CD14-positive monocyte (primary cell): Measurements from ENCODE around the gene ADAMTS15. TPM values are rescaled to one million over a fixed set of nuclear protein-coding genes. Genes with fewer than 3 reads are reported as not detected.

Source experiments
- DNase-seq, 3 donors: peaks; one replicate each; pipeline ENCODE4 v3.0.0-alpha.2; 2011 to 2022
- H2AFZ ChIP-seq: 2 replicates; pipeline ENCODE4 v1.6.0; 2012; ENCODE audit warnings: mild to moderate bottlenecking, low read depth, low read length, inconsistent platforms; ENCODE audit not compliant: insufficient read depth, poor library complexity, severe bottlenecking
- H3K27ac ChIP-seq, 2 donors: 1 replicate in 1 of 2; 2 replicates in 1 of 2; pipeline ENCODE4 v1.5.1; 2012 to 2013; ENCODE audit warnings: low read length in 2 of 2, control low read depth in 1 of 2, inconsistent platforms in 1 of 2, low read depth in 1 of 2, mild to moderate bottlenecking in 1 of 2
- H3K27me3 ChIP-seq, 2 donors: one replicate each; pipeline versions ENCODE4 v1.6.0 to v1.6.1; 2011 to 2013; ENCODE audit warnings: low read length in 2 of 2; ENCODE audit not compliant: control insufficient read depth in 2 of 2, insufficient read depth in 2 of 2
- H3K36me3 ChIP-seq, 2 donors: replicated peaks in 1 of 2; 1 replicate in 1 of 2; 2 replicates in 1 of 2; pipeline versions ENCODE4 v1.5.1 to v1.6.1; 2012 to 2013; ENCODE audit warnings: low read length in 2 of 2, control low read depth in 1 of 2, inconsistent platforms in 1 of 2, mild to moderate bottlenecking in 1 of 2; ENCODE audit not compliant: insufficient read depth in 2 of 2, control insufficient read depth in 1 of 2
- H3K4me1 ChIP-seq, 2 donors: 1 replicate in 1 of 2; 2 replicates in 1 of 2; pipeline versions ENCODE4 v1.5.1 to v1.6.1; 2012 to 2013; ENCODE audit warnings: low read length in 2 of 2, control low read depth in 1 of 2, inconsistent platforms in 1 of 2, mild to moderate bottlenecking in 1 of 2, moderate library complexity in 1 of 2; ENCODE audit not compliant: insufficient read depth in 2 of 2, control insufficient read depth in 1 of 2
- H3K4me2 ChIP-seq: replicated peaks from 2 replicates; pipeline ENCODE3; 2012; ENCODE audit warnings: low read length, moderate library complexity, mild to moderate bottlenecking; ENCODE audit not compliant: poor library complexity, severe bottlenecking; ENCODE audit errors: extremely low read depth
- H3K4me3 ChIP-seq, 3 experiments: fragments of 200-600 bp in 1 of 3; sonication (generic) in 1 of 3; replicated peaks in 1 of 3; 1 replicate in 2 of 3; 2 replicates in 1 of 3; pipeline ENCODE4 v1.5.1; 2011 to 2013; ENCODE audit warnings: low read length in 3 of 3, mild to moderate bottlenecking in 3 of 3, control low read depth in 2 of 3, low read depth in 2 of 3, inconsistent platforms in 1 of 3, moderate library complexity in 1 of 3
- H3K79me2 ChIP-seq: 2 replicates; pipeline ENCODE4 v1.6.0; 2012; ENCODE audit warnings: mild to moderate bottlenecking, control low read depth, inconsistent platforms, low read length, moderate library complexity; ENCODE audit not compliant: insufficient read depth
- H3K9ac ChIP-seq: 2 replicates; pipeline ENCODE4 v1.6.0; 2017; ENCODE audit warnings: low read length, mild to moderate bottlenecking; ENCODE audit not compliant: insufficient read depth, poor library complexity, severe bottlenecking
- H3K9me3 ChIP-seq, 2 donors: replicated peaks in 1 of 2; 1 replicate in 1 of 2; 2 replicates in 1 of 2; pipeline versions ENCODE4 v1.5.1 to v1.6.1; 2012 to 2013; ENCODE audit warnings: low read length in 2 of 2, control low read depth in 1 of 2; ENCODE audit not compliant: control insufficient read depth in 1 of 2, insufficient read depth in 1 of 2
- H4K20me1 ChIP-seq: 2 replicates; pipeline ENCODE4 v1.6.0; 2012; ENCODE audit warnings: mild to moderate bottlenecking, low read length, control low read depth, moderate library complexity; ENCODE audit not compliant: insufficient read depth
- H3K27ac Mint-ChIP-seq, 7 donors: one replicate each; pipeline ENCODE4 v1.8.0; 2020; ENCODE audit warnings: mild to moderate bottlenecking in 7 of 7, mixed read lengths in 7 of 7, moderate library complexity in 6 of 7, inconsistent platforms in 2 of 7
- H3K27me3 Mint-ChIP-seq, 3 donors: one replicate each; pipeline ENCODE4 v1.8.0; 2021 to 2022; ENCODE audit warnings: low read depth in 3 of 3, mild to moderate bottlenecking in 3 of 3, mixed read lengths in 3 of 3, moderate library complexity in 3 of 3, inconsistent platforms in 1 of 3
- H3K36me3 Mint-ChIP-seq, 2 donors: one replicate each; pipeline ENCODE4 v1.8.0; 2020; ENCODE audit warnings: mixed read lengths in 2 of 2, inconsistent platforms in 1 of 2, mild to moderate bottlenecking in 1 of 2
- H3K4me1 Mint-ChIP-seq: one replicate; pipeline ENCODE4 v1.8.0; 2020; ENCODE audit warnings: mild to moderate bottlenecking, mixed read lengths
- H3K4me3 Mint-ChIP-seq, 2 donors: one replicate each; pipeline ENCODE4 v1.8.0; 2020; ENCODE audit warnings: mild to moderate bottlenecking in 2 of 2, mixed read lengths in 2 of 2, moderate library complexity in 1 of 2
- H3K9me3 Mint-ChIP-seq, 7 donors: one replicate each; pipeline ENCODE4 v1.8.0; 2020 to 2022; ENCODE audit warnings: mixed read lengths in 7 of 7, mild to moderate bottlenecking in 6 of 7, moderate library complexity in 6 of 7, inconsistent platforms in 2 of 7
- CTCF ChIP-seq: fragments of 200-600 bp; IDR thresholded peaks from one replicate; pipeline ENCODE4 v1.8.0; 2022; ENCODE audit warnings: antibody characterized with exemption, mild to moderate bottlenecking
- WGBS: methylation state at CpG from one replicate; pipeline ENCODE4 v1.1.5; 2013; ENCODE audit warnings: missing lambda C conversion rate; ENCODE audit not compliant: insufficient coverage; 5-methylcytosine and 5-hydroxymethylcytosine counted together
- intact Hi-C, 2 donors: fragments of 100-400 bp; cut with micrococcal nuclease; formaldehyde crosslinking; loops; one replicate each; pipeline versions ENCODE4 v1.15.0 to v1.15.1; 2023
- polyA plus RNA-seq, 3 donors: library from polyadenylated mRNA; depleted of rRNA in 1 of 3; unstranded in 2 of 3; stranded (reverse) in 1 of 3; fragments of 300-500 nt in 2 of 3; fragments of >200 nt in 1 of 3; fragmentation: Illumina TruSeq in 2 of 3; gene quantifications; 1 replicate in 2 of 3; 2 replicates in 1 of 3; pipeline ENCODE4 v1.2.3, GENCODE V29; 2012 to 2021

Gene ADAMTS15
- polyA plus RNA-seq, 3 donors = not detected

DNA sequence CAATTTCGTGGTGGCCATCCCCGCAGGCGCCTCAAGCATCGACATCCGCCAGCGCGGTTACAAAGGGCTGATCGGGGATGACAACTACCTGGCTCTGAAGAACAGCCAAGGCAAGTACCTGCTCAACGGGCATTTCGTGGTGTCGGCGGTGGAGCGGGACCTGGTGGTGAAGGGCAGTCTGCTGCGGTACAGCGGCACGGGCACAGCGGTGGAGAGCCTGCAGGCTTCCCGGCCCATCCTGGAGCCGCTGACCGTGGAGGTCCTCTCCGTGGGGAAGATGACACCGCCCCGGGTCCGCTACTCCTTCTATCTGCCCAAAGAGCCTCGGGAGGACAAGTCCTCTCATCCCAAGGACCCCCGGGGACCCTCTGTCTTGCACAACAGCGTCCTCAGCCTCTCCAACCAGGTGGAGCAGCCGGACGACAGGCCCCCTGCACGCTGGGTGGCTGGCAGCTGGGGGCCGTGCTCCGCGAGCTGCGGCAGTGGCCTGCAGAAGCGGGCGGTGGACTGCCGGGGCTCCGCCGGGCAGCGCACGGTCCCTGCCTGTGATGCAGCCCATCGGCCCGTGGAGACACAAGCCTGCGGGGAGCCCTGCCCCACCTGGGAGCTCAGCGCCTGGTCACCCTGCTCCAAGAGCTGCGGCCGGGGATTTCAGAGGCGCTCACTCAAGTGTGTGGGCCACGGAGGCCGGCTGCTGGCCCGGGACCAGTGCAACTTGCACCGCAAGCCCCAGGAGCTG, 24.8 kb downstream of the ADAMTS15 start:
- no peaks in the 10 kb centered on the region for H3K36me3 ChIP-seq
- H3K4me1 Mint-ChIP-seq = no peaks in the 10 kb centered on the region
- no peaks in the 10 kb centered on the region for H3K9me3 Mint-ChIP-seq
- no peaks in the 10 kb centered on the region for H3K9me3 ChIP-seq
- no peak overlapping the region for H3K4me3 ChIP-seq
- peaks cover 0 to 3% (median 0%) of the 10 kb centered on the region in 3 donors for H3K27me3 Mint-ChIP-seq
- H3K27ac Mint-ChIP-seq = no peak overlapping the region
- no peak for DNase-seq
- H3K79me2 ChIP-seq = no peaks in the 10 kb centered on the region
- 96% methylated on average over 47 of the region's 52 CpGs for WGBS
- H3K36me3 Mint-ChIP-seq = no peaks in the 10 kb centered on the region
- no peak overlapping the region for H3K4me2 ChIP-seq
- H2AFZ ChIP-seq = no peak overlapping the region
- H3K4me3 Mint-ChIP-seq = no peak overlapping the region
- no peak for TF ChIP-seq CTCF
- H4K20me1 ChIP-seq = no peaks in the 10 kb centered on the region
- H3K27ac ChIP-seq = no peak overlapping the region
- H3K9ac ChIP-seq = no peak overlapping the region
- intact Hi-C loops = no loop called here
- H3K27me3 ChIP-seq = no peaks in the 10 kb centered on the region
- no peaks in the 10 kb centered on the region for H3K4me1 ChIP-seq

DNA sequence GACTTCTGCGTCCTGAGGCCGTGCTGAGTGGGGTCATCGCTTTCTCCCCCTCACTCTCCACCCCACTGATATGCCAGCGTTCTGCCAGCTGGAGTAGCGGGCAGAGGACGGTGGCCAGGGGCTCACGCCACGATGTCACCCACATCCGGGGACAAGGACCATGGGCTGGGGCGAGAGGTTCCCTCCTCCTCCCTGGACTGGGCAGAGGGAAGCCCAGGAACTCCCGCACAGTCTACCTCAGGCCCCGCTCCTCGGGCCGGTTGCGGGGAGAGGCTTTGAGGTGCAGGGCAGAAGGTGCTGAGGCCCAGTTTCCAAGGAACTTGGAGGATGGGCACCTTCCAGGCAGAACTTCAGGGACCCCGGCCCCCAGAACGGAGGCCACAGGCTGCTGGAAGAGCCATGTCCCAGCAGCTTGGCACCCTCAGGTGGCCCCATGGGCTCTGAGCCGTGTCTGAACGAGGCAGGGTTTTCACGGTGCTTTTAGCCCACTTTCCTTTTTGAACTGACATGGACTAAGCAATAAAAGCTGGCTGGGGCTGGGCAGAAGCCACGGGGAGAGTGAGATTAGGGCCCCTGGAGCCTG, 25.4 kb downstream of the ADAMTS15 start:
- Histone ChIP-seq H4K20me1 (no peaks in the 10 kb centered on the region), H3K36me3 (no peaks in the 10 kb centered on the region), H2AFZ (no peak overlapping the region), H3K4me2 (no peak overlapping the region), H3K27me3 (no peaks in the 10 kb centered on the region), H3K9ac (no peak overlapping the region), H3K9me3 (no peaks in the 10 kb centered on the region), H3K79me2 (no peaks in the 10 kb centered on the region), H3K27ac (no peak overlapping the region), H3K4me3 (no peak overlapping the region), H3K4me1 (no peaks in the 10 kb centered on the region)
- no peaks in the 10 kb centered on the region for H3K9me3 Mint-ChIP-seq
- no peak overlapping the region for H3K4me3 Mint-ChIP-seq
- intact Hi-C loops = no loop called here
- no peak overlapping the region for H3K27ac Mint-ChIP-seq
- peaks cover 0 to 3% (median 0%) of the 10 kb centered on the region in 3 donors for H3K27me3 Mint-ChIP-seq
- no peak for DNase-seq
- H3K36me3 Mint-ChIP-seq = no peaks in the 10 kb centered on the region
- no peaks in the 10 kb centered on the region for H3K4me1 Mint-ChIP-seq
- WGBS = 95% methylated on average over 21 of the region's 21 CpGs
- no peak for TF ChIP-seq CTCF
